Smooth muscle cell (in vitro differentiated cells): ENCODE data around the gene APH1B. TPM values are rescaled to one million over a fixed set of nuclear protein-coding genes. Genes with fewer than 3 reads are reported as not detected.
A peak's percentile ranks its signal among the peaks of the same experiment; 100 is the strongest.

Source experiments
- DNase-seq: peaks from one replicate; lab custom pipeline; 2025; ENCODE audit not compliant: unreplicated experiment; lab: John Stamatoyannopoulos, UW
- H2AFZ ChIP-seq: fragments of 200-600 bp; sonication (generic); 2 replicates; pipeline ENCODE4 v1.6.0; 2016; ENCODE audit warnings: antibody characterized with exemption, low read depth, mild to moderate bottlenecking
- H3F3A ChIP-seq: fragments of 200-600 bp; sonication (generic); 2 replicates; pipeline ENCODE4 v1.6.0; 2017; ENCODE audit warnings: antibody characterized with exemption, low read depth
- H3K27ac ChIP-seq: fragments of 200-600 bp; sonication (generic); 2 replicates; pipeline ENCODE4 v1.5.1; 2016; ENCODE audit warnings: low read depth, mild to moderate bottlenecking
- H3K27me3 ChIP-seq: fragments of 200-600 bp; sonication (generic); 2 replicates; pipeline ENCODE4 v1.6.1; 2016; ENCODE audit warnings: low read depth, mild to moderate bottlenecking
- H3K36me3 ChIP-seq: fragments of 200-600 bp; sonication (generic); 2 replicates; pipeline ENCODE4 v1.5.1; 2016; ENCODE audit warnings: low read depth
- H3K4me1 ChIP-seq: fragments of 200-600 bp; sonication (generic); 2 replicates; pipeline ENCODE4 v1.5.1; 2016; ENCODE audit warnings: low read depth
- H3K4me2 ChIP-seq: fragments of 200-600 bp; sonication (generic); 2 replicates; pipeline ENCODE4 v1.6.0; 2016; ENCODE audit warnings: mild to moderate bottlenecking
- H3K4me3 ChIP-seq: fragments of 200-600 bp; sonication (generic); 2 replicates; pipeline ENCODE4 v1.5.1; 2016; ENCODE audit warnings: mild to moderate bottlenecking
- H3K79me2 ChIP-seq: fragments of 200-600 bp; sonication (generic); 2 replicates; pipeline ENCODE4 v1.6.0; 2016; ENCODE audit warnings: low read depth, mild to moderate bottlenecking
- H3K9ac ChIP-seq: fragments of 200-600 bp; sonication (generic); 2 replicates; pipeline ENCODE4 v1.6.0; 2016; ENCODE audit warnings: low read depth
- H3K9me3 ChIP-seq: fragments of 200-600 bp; sonication (generic); replicated peaks from 2 replicates; pipeline ENCODE4 v1.5.1; 2016; ENCODE audit warnings: low read depth
- H4K20me1 ChIP-seq: fragments of 200-600 bp; sonication (generic); 2 replicates; pipeline ENCODE4 v1.6.0; 2016; ENCODE audit warnings: low read depth
- CTCF ChIP-seq: fragments of 200-600 bp; sonication (generic); IDR thresholded peaks from 2 replicates; pipeline ENCODE4 v1.5.1; 2017; ENCODE audit warnings: borderline replicate concordance, mild to moderate bottlenecking, antibody characterized with exemption; ENCODE audit not compliant: insufficient read depth, poor library complexity, severe bottlenecking
- WGBS: methylation state at CpG from one replicate; pipeline ENCODE4 v1.1.7; 2016; ENCODE audit warnings: low lambda C conversion rate; 5-methylcytosine and 5-hydroxymethylcytosine counted together
- polyA plus RNA-seq: library from polyadenylated mRNA; unstranded; fragments of >200 nt; fragmentation: Nextera tagmentation; extraction: Ambion mirVana; gene quantifications from 2 replicates; pipeline ENCODE4 v1.2.1, GENCODE V29; 2016
- total RNA-seq: library from RNA; depleted of rRNA; stranded (reverse); fragments of >200 nt; gene quantifications from 2 replicates; pipeline ENCODE4 v1.2.3, GENCODE V29; 2014

APH1B gene
- total and polyA plus RNA-seq, 2 experiments from 2014 or later, result 14.3 to 15.5 TPM

- H3K9ac ChIP-seq, result no peak overlapping the region
- H3K9me3 ChIP-seq, result no peaks in the 10 kb centered on the region
- no peaks in the 10 kb centered on the region for H4K20me1 ChIP-seq
- H2AFZ ChIP-seq, result no peak overlapping the region
- H3K36me3 ChIP-seq, result no peaks in the 10 kb centered on the region
- no peak overlapping the region for H3K27ac ChIP-seq
- H3K27me3 ChIP-seq, result no peaks in the 10 kb centered on the region
- H3F3A ChIP-seq, result peaks cover 10% of the 10 kb centered on the region
- H3K79me2 ChIP-seq, result no peaks in the 10 kb centered on the region
- H3K4me2 ChIP-seq, result no peak overlapping the region
- no peak for DNase-seq
- peaks cover 25% of the 10 kb centered on the region for H3K4me1 ChIP-seq
- no peak overlapping the region for H3K4me3 ChIP-seq
- TF ChIP-seq CTCF, result no peak
- 97% methylated on average over 14 of the region's 14 CpGs for WGBS
These were observed 68.0 kb downstream of the APH1B start for GRCh38 chr15:63345391-63345752.

GRCh38 chr15:63347074-63347857 lies 69.9 kb downstream of the APH1B start:
- Histone ChIP-seq H3K4me3 (no peak overlapping the region), H2AFZ (no peak overlapping the region), H3K9me3 (no peaks in the 10 kb centered on the region), H3K79me2 (no peaks in the 10 kb centered on the region), H3K27me3 (no peaks in the 10 kb centered on the region), H3F3A (peaks cover 10% of the 10 kb centered on the region), H3K36me3 (no peaks in the 10 kb centered on the region), H3K27ac (peak overlapping the region; percentile 62), H3K9ac (no peak overlapping the region), H4K20me1 (no peaks in the 10 kb centered on the region), H3K4me2 (peak overlapping the region; percentile 63), H3K4me1 (peaks cover 24% of the 10 kb centered on the region)
- DNase-seq, result no peak
- TF ChIP-seq CTCF, result no peak
- WGBS, result 54% methylated on average over 6 of the region's 6 CpGs

GRCh38 chr15:63348392-63348791 lies 71.0 kb downstream of the APH1B start:
- peak overlapping the region; percentile 44 for H2AFZ ChIP-seq
- H3F3A ChIP-seq, result peaks cover 10% of the 10 kb centered on the region
- DNase-seq, result no peak
- TF ChIP-seq CTCF, result no peak
- H3K9me3 ChIP-seq, result no peaks in the 10 kb centered on the region
- H3K79me2 ChIP-seq, result no peaks in the 10 kb centered on the region
- WGBS, result 54% methylated on average over 7 of the region's 7 CpGs
- H4K20me1 ChIP-seq, result no peaks in the 10 kb centered on the region
- H3K27ac ChIP-seq, result peak overlapping the region; percentile 62
- H3K4me3 ChIP-seq, result no peak overlapping the region
- peaks cover 16% of the 10 kb centered on the region for H3K4me1 ChIP-seq
- no peak overlapping the region for H3K9ac ChIP-seq
- H3K4me2 ChIP-seq, result peak overlapping the region; percentile 53
- H3K27me3 ChIP-seq, result no peaks in the 10 kb centered on the region
- H3K36me3 ChIP-seq, result no peaks in the 10 kb centered on the region

GRCh38 chr15:63349156-63349555 lies 71.8 kb downstream of the APH1B start:
- TF ChIP-seq CTCF, result no peak
- Histone ChIP-seq H3K27me3 (no peaks in the 10 kb centered on the region), H3K4me2 (peak overlapping the region; percentile 53), H3K79me2 (no peaks in the 10 kb centered on the region), H3K36me3 (no peaks in the 10 kb centered on the region), H3F3A (peaks cover 10% of the 10 kb centered on the region), H4K20me1 (no peaks in the 10 kb centered on the region), H2AFZ (no peak overlapping the region), H3K4me3 (no peak overlapping the region), H3K27ac (no peak overlapping the region), H3K9ac (no peak overlapping the region), H3K9me3 (no peaks in the 10 kb centered on the region), H3K4me1 (peaks cover 16% of the 10 kb centered on the region)
- 88% methylated on average over 6 of the region's 6 CpGs for WGBS
- no peak for DNase-seq
